GM21526 (cell line): ENCODE measurements around the gene UTS2R.

Experiments
- ATAC-seq: cut with Tn5 transposase; IDR thresholded peaks from one replicate; pipeline ENCODE4 v1.9.1; 2021; ENCODE audit warnings: moderate library complexity; ENCODE audit not compliant: unreplicated experiment, low FRiP score

UTS2R gene

GRCh38 chr17:82386881-82387704 is 15.5 kb downstream of the UTS2R start:
- no peak for ATAC-seq

DNA sequence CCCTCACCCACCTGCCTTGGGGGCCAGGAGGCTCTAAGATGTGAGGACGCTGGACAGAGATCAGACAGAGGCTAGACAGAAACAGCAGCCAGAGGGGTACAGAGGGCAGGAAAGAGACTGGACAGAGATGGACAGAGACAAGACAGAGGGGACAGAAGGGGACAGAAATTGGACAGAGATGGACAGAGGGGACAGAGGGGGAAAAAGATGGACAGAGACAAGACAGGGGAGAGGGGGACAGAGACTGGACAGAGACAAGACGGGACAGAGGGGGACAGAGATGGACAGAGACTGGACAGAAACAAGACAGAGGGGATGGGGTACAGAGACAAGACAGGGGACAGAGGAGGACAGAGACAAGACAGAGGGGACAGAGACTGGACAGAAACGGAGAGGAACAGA is 16.1 kb downstream of the UTS2R start:
- no peak for ATAC-seq

GRCh38 chr17:82388223-82388921 is 16.8 kb downstream of the UTS2R start:
- ATAC-seq = no peak

DNA sequence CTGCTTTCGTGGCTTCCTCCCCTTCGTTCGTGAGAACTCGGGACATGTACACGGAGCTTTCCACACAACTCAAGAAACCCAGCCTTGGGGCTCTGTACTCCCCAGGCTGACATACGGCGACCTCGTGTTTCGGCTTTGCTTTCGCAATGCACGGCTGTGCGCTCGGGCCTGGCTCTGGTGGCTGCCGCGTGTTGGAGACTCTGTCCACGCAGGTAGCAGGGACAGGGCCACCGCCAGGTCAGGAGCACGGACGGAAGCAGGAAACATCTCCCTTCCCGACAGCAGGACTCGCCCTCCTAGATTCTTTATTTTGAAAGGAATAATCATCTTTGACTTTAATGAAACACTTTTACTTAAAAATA is 17.3 kb downstream of the UTS2R start:
- ATAC-seq = no peak

DNA sequence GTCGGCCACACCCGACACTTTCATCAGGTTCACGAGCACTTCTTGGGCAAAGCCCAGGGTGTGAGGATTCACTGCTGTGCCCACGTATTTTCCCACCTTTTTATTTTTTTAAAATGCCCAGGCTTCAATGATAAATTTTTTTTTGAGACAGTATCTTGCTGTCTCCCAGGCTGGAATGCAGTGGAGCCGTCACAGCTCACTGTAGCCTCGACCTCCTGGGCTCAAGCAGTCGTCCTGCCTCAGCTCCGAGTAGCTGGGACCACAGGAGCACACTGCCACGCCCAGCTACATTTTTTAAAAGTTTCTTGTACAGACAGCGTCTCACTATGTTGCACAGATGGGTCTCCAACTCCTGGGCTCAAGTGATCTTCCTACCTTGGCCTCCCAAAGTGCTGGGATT is 17.8 kb downstream of the UTS2R start:
- ATAC-seq = no peak

GRCh38 chr17:82390015-82390859 is 18.7 kb downstream of the UTS2R start:
- ATAC-seq = no peak

- no peak for ATAC-seq
Observed at GRCh38 chr17:82390860-82391435, 19.4 kb downstream of the UTS2R start.

DNA sequence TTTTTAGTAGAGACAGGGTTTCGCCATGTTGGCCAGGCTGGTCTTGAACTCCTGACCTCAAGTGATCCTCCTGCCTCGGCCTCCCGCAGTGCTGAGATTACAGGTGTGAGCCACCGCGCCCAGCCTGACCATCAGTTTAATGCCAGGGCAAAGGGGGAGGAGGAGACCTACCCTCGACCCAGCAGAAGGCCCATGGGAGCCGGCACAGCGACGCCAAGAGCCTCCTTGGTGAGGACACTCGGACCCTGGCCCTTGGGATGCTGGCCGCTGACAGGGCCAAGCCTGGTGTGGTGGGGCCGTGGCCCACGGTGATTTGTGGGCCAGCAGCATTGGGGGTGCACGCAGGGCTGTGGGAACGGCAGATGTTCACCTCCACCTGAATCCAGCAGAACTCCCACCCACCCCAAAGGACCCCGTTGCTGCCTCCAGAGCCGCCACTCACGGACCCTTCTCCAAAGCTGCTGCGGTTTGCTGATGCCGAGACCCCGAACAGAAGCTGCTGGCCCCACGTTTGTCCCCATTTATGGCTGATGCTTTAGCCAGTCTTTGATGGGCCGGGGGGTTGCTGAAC is 20.0 kb downstream of the UTS2R start:
- no peak for ATAC-seq

GRCh38 chr17:82392209-82392920 is 20.8 kb downstream of the UTS2R start:
- ATAC-seq = no peak

DNA sequence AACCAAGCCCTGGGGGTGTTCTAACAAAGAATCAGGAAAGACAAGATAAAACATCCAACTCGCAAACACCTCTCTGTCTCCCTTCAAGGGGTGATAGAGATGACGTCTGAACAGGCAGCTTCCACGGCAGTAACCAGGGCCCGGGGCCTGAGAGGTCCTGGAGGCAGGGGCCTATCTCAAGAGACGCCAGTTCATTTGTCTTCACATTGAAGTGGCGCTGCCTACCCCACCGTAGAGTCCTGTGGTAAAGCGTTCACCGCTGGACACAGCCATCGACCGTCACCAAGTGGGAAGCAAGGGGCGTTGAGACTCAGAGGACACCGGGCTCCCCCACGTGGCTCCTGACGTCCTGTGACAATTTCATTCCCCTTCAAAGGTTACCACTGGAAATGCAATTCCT is 21.4 kb downstream of the UTS2R start:
- ATAC-seq = no peak

DNA sequence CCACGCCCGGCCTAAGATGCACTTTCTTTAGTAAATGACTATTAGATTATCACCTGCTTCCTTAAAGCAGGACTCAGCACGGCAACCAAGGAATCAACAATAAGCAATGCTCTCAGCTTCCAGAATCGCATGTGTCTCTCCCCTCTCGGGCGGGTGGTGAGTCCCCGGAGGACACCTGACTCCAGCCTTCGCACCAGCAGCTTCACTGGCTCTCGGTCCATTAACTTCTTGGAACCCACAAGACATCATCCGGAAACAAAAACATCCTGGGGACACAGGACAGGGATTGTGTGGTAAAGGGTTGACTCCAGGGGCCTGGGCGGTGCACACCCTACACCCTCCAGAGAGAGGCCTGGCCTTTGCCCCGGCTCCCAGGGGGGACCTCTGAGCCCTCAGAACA is 22.7 kb downstream of the UTS2R start:
- no peak for ATAC-seq

DNA sequence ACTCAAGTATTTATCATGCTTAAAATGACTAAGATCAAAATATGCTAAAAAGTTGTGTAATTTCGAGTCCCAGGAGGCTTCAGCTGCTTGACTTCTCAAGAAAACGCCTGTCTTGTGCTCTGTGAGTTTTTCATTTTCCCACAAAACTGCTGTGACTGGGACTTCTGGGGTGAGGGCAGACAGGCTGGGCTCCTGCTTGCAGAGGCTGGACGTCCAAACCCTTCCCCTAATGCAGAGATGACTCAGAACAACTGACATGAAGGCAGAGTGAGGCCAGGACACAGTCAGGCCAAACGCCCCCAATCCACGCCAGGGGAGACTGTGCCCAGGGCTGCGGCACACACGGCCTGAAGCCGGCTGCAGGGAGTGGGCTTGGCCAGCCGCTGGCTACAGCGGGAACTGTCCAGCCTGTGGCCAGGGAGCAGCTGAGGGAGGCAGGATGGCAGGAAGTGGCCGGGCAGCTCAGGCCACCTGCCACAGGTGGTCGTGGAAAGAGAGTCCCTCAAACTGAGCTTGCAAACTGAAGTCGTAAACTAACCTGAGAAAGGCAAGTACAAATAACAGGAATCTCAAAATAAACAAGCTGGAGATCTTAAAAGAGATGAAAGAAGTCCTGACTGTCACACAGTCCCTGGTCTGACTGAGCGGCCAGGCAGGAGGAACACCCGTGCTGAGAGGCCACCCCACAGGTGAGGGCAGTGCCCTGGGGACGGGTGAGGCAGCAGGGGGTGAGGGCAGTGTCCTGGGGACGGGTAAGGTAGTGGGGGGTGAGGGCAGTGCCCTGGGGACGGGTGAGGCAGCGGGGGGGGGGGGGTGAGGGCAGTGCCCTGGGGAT is 25.3 kb downstream of the UTS2R start:
- no peak for ATAC-seq

- ATAC-seq = no peak
Observed at GRCh38 chr17:82397449-82398335, 26.1 kb downstream of the UTS2R start.

DNA sequence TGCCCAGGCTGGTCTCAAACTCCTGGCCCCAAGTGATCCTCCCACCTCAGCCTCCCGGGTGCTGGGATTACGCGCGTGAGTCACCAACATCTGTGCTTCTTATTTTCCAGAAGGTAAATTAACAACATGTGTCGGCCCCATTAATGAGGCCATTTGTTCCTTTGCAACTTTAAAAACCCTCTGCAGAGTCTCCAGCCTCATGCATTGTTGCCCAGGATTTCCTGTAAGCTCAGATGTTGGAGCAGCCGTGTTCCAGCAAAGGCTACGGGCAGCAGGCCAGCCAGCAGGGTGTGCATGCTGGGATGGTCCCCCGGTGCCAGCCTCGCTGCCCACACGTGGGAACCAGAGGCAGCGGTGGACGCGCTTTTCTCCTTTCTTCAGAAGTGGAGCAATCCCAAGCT is 27.5 kb downstream of the UTS2R start:
- no peak for ATAC-seq

GRCh38 chr17:82399601-82400101 is 28.1 kb downstream of the UTS2R start:
- no peak for ATAC-seq

- ATAC-seq = no peak
Observed at GRCh38 chr17:82400206-82400605, 28.6 kb downstream of the UTS2R start.

DNA sequence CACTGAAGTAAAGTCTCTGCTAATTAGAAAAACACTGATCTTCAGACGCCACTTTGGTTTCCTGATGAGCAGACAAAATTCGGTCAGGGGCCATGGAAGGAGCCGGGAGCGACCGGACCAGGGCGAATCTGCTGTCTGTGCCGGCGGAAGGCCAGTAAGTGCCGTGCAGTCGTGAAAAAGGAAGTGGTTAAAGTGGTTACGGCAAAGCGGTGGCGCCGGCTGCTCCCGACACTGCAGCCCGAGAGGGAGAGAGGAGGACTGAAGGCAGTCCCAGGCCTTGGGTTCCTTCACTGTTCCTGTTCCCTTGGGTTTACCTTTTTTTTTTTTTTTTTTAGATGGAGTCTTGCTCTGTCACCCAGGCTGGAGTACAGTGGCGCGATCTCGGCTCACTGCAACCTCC is 29.3 kb downstream of the UTS2R start:
- no peak for ATAC-seq

GRCh38 chr17:82402865-82403264 is 31.3 kb downstream of the UTS2R start:
- ATAC-seq = no peak
